ENCODE measurements around the gene SERPINA3.

DNA sequence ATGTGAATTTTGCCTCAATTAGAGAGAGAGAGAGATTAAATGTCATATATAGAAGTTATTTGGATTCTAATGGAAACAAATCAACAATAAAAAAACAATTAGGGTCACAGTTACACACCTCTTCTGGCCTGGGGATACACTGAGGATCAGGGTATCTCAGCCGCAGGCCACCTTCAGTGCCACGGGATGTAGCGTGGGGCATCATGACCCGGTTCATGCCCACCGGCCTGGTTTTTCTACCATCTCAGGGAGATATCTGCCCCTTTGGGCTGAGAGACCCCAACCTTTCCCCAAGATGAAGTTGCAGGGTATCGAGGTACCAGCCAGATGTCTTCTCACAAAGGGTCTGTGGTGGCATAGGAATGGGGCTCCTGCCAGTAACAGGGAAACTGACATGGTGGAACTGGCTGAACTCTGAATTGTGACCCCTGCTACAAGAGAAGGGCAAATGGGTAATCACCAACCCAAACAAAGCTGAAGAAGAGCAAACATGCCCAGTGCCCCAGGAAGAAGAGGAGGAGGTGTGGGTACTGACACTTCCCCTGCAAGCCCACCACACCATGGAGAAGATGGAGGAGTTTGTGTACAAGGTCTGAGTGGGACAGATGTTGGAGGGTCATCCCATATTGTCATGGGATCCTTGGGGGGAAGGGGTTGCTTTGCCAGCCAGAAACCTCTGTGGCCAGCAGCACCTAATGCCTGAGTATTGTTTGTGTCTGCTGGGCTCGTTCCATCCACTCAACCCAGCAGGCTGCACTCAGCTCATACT, 19.5 kb downstream of the SERPINA3 start:
- no peak for TF ChIP-seq POLR2AphosphoS5 (IDR thresholded peaks at IDR 0.05; ENCODE audit: low read depth, low read length)
- TF ChIP-seq, protein P1, sequence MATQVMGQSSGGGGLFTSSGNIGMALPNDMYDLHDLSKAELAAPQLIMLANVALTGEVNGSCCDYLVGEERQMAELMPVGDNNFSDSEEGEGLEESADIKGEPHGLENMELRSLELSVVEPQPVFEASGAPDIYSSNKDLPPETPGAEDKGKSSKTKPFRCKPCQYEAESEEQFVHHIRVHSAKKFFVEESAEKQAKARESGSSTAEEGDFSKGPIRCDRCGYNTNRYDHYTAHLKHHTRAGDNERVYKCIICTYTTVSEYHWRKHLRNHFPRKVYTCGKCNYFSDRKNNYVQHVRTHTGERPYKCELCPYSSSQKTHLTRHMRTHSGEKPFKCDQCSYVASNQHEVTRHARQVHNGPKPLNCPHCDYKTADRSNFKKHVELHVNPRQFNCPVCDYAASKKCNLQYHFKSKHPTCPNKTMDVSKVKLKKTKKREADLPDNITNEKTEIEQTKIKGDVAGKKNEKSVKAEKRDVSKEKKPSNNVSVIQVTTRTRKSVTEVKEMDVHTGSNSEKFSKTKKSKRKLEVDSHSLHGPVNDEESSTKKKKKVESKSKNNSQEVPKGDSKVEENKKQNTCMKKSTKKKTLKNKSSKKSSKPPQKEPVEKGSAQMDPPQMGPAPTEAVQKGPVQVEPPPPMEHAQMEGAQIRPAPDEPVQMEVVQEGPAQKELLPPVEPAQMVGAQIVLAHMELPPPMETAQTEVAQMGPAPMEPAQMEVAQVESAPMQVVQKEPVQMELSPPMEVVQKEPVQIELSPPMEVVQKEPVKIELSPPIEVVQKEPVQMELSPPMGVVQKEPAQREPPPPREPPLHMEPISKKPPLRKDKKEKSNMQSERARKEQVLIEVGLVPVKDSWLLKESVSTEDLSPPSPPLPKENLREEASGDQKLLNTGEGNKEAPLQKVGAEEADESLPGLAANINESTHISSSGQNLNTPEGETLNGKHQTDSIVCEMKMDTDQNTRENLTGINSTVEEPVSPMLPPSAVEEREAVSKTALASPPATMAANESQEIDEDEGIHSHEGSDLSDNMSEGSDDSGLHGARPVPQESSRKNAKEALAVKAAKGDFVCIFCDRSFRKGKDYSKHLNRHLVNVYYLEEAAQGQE (IDR thresholded peaks at IDR 0.05; ENCODE audit: insufficient read depth in 1 of 2, low read depth in 2 of 2, low read length in 2 of 2), result no peak
